ENCODE data around the gene PLEKHA6.

DNA sequence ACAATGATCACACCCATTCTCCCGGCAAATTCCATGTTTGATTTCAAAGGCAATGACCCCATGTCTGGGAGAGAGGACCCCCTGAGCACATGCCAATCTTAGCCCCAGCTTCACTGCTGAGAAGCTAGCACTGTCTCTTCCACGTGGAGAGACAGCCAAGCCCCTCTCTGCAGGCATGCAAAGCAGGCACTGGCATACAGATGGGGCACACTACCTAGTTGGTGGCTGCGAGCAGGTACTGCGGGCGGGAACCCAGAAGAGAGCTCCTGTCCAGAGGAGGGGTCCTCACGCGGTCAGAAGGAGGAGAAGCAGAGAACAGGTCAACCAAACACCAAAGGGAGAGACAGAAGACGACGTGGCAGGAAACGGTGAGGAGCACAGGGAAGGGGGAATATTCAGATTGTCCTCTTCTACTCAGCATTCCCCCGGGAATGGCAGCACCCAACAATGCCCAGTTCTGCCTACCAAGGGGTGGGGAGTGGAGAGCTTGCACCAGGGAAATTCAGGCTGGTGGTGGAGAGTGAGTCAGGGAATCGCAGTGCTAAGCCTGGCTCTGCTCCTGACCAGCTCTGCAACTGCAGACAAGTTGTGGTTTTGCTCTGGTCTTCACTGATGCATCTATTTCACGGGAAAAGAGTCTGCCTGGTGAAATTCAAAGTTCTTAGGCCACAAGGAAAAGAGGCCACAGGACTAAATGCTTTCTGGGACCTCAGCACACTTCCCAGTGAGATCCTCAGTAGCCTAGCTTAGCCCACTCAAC is 97.8 kb downstream of the PLEKHA6 start:
- no peak for TF ChIP-seq JUNB (IDR thresholded peaks at IDR 0.05; ENCODE audit: unreplicated experiment)
- TF ChIP-seq, protein P1, sequence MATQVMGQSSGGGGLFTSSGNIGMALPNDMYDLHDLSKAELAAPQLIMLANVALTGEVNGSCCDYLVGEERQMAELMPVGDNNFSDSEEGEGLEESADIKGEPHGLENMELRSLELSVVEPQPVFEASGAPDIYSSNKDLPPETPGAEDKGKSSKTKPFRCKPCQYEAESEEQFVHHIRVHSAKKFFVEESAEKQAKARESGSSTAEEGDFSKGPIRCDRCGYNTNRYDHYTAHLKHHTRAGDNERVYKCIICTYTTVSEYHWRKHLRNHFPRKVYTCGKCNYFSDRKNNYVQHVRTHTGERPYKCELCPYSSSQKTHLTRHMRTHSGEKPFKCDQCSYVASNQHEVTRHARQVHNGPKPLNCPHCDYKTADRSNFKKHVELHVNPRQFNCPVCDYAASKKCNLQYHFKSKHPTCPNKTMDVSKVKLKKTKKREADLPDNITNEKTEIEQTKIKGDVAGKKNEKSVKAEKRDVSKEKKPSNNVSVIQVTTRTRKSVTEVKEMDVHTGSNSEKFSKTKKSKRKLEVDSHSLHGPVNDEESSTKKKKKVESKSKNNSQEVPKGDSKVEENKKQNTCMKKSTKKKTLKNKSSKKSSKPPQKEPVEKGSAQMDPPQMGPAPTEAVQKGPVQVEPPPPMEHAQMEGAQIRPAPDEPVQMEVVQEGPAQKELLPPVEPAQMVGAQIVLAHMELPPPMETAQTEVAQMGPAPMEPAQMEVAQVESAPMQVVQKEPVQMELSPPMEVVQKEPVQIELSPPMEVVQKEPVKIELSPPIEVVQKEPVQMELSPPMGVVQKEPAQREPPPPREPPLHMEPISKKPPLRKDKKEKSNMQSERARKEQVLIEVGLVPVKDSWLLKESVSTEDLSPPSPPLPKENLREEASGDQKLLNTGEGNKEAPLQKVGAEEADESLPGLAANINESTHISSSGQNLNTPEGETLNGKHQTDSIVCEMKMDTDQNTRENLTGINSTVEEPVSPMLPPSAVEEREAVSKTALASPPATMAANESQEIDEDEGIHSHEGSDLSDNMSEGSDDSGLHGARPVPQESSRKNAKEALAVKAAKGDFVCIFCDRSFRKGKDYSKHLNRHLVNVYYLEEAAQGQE (IDR thresholded peaks at IDR 0.05; ENCODE audit: unreplicated experiment): no peak
- TF ChIP-seq, protein P2, sequence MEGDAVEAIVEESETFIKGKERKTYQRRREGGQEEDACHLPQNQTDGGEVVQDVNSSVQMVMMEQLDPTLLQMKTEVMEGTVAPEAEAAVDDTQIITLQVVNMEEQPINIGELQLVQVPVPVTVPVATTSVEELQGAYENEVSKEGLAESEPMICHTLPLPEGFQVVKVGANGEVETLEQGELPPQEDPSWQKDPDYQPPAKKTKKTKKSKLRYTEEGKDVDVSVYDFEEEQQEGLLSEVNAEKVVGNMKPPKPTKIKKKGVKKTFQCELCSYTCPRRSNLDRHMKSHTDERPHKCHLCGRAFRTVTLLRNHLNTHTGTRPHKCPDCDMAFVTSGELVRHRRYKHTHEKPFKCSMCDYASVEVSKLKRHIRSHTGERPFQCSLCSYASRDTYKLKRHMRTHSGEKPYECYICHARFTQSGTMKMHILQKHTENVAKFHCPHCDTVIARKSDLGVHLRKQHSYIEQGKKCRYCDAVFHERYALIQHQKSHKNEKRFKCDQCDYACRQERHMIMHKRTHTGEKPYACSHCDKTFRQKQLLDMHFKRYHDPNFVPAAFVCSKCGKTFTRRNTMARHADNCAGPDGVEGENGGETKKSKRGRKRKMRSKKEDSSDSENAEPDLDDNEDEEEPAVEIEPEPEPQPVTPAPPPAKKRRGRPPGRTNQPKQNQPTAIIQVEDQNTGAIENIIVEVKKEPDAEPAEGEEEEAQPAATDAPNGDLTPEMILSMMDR (conservative IDR thresholded peaks at IDR 0.05; ENCODE audit: low read depth in 2 of 2): no peak

Measured in GM23338 (cell line).